ENCODE measurements around the gene ERICH6.

The ERICH6 gene

GRCh38 chr3:150612494-150612893, 91.2 kb downstream of the ERICH6 start:
- no peak for DNase-seq

GRCh38 chr3:150611666-150612065, 92.1 kb downstream of the ERICH6 start:
- DNase-seq, result no peak

DNA sequence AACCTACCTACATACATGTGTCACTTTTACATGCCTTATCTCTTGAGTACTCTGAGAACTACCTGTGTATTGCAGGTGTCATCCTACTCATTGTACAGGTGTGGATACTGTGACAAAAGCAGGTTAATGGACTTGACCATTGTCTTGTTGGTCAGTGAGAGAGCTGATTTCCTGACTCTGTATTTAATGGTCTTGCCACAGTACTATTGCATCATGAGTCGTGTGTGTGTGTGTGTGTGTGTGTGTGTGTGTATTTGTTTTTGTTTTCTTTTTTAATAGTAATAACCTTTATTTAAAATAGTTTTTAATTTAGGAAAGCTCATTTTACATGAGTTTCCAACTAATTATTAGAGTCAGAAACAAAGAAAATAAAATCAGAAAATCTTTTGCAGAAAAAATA, 92.9 kb downstream of the ERICH6 start:
- DNase-seq, result no peak

GRCh38 chr3:150609988-150610387, 93.7 kb downstream of the ERICH6 start:
- no peak for DNase-seq

Measured in fibroblast of upper back skin (primary cell).